CD4-positive, alpha-beta T cell treated with Interleukin-12 subunit alpha and Interleukin-12 subunit beta, for 1 hour (primary cell): Measurements from ENCODE around the gene NR0B2.
"Not testable (repeated sequence)": the region's sequence is repeated elsewhere in the genome, so short reads cannot be mapped to it uniquely, and the experiment has no call there.

Experiments
- DNase-seq: peaks from one replicate; pipeline ENCODE4 v3.0.0-alpha.2; 2020

Gene NR0B2

GRCh38 chr1:26888231-26888630 is 25.5 kb downstream of the NR0B2 start:
- no peak for DNase-seq

- DNase-seq: peak; percentile 29
These were observed 26.6 kb downstream of the NR0B2 start for GRCh38 chr1:26887125-26887524.

GRCh38 chr1:26882696-26883463 is 30.9 kb downstream of the NR0B2 start:
- no peak for DNase-seq

- not testable (repeated sequence) for DNase-seq
These were observed 32.2 kb downstream of the NR0B2 start for GRCh38 chr1:26881611-26882010.

- DNase-seq: no peak
These were observed 34.0 kb downstream of the NR0B2 start for GRCh38 chr1:26879793-26880192.

GRCh38 chr1:26877326-26877725 is 36.4 kb downstream of the NR0B2 start:
- DNase-seq: no peak

GRCh38 chr1:26874896-26875295 is 38.9 kb downstream of the NR0B2 start:
- DNase-seq: no peak

GRCh38 chr1:26873097-26873496 is 40.7 kb downstream of the NR0B2 start:
- not testable (repeated sequence) for DNase-seq

GRCh38 chr1:26864610-26865480 is 48.9 kb downstream of the NR0B2 start:
- peak; percentile 96 for DNase-seq

- DNase-seq: no peak
These were observed 50.1 kb downstream of the NR0B2 start for GRCh38 chr1:26863685-26864077.

- peak; percentile 60 for DNase-seq
These were observed 50.7 kb downstream of the NR0B2 start, which contains the start of gene SFN for GRCh38 chr1:26862781-26863684. TSS of gene SFN (plus strand) at chr1:26863149. CDS start at chr1:26863213, 64 bp downstream.

- DNase-seq: no peak
These were observed 51.8 kb downstream of the NR0B2 start for GRCh38 chr1:26861889-26862378.
